ENCODE data around the gene PLEKHM1.
"Not testable (repeated sequence)": the region's sequence is repeated elsewhere in the genome, so short reads cannot be mapped to it uniquely, and the experiment has no call there.

The PLEKHM1 gene

GRCh38 chr17:45441526-45442310 is 48.8 kb downstream of the PLEKHM1 start:
- Histone ChIP-seq H3K18ac (ENCODE audit: low read depth in 1 of 2, low read length in 2 of 2) (no peak overlapping the region), H3K4me1 (ENCODE audit: control insufficient read depth, insufficient read depth, low read depth, low read length) (peaks cover 35% of the 10 kb centered on the region), H3K27ac (ENCODE audit: low read length, poor library complexity, severe bottlenecking) (no peak overlapping the region), H3K23ac (ENCODE audit: low read length in 2 of 2) (no peak overlapping the region), H4K91ac (ENCODE audit: low read length) (no peak overlapping the region), H3K9ac (ENCODE audit: low read length) (no peak overlapping the region), H2BK15ac (ENCODE audit: low read depth, poor library complexity, severe bottlenecking) (no peak overlapping the region), H2BK120ac (ENCODE audit: low read depth, low read length) (no peak overlapping the region), H2AK5ac (ENCODE audit: low read length, severe bottlenecking) (no peak overlapping the region), H2BK12ac (ENCODE audit: low read length in 2 of 2) (no peak overlapping the region), H3K27me3 (ENCODE audit: control insufficient read depth in 1 of 2, insufficient read depth in 1 of 2, low read length in 2 of 2) (no peaks in the 10 kb centered on the region), H3K14ac (ENCODE audit: low read length in 2 of 2) (no peak overlapping the region), H4K8ac (ENCODE audit: low read length) (no peak overlapping the region), H2AFZ (ENCODE audit: low read depth, low read length) (no peak overlapping the region), H2BK5ac (ENCODE audit: low read depth, low read length, poor library complexity, severe bottlenecking) (no peak overlapping the region), H3K36me3 (ENCODE audit: control insufficient read depth in 1 of 2, insufficient read depth in 2 of 2, low read depth in 1 of 2, low read length in 2 of 2) (peaks cover 34 to 48% of the 10 kb centered on the region in 2 experiments), H3K4me3 (ENCODE audit: insufficient read depth in 1 of 2, low read depth in 1 of 2, low read length in 2 of 2) (no peak overlapping the region), H3K79me1 (replicated peaks; ENCODE audit: low read length, poor library complexity, severe bottlenecking) (peaks cover 2% of the 10 kb centered on the region), H3K9me3 (ENCODE audit: control insufficient read depth, low read length) (no peaks in the 10 kb centered on the region), H3K4me2 (ENCODE audit: low read length, poor library complexity, severe bottlenecking) (no peak overlapping the region), H3K4ac (ENCODE audit: low read depth in 1 of 2, low read length in 2 of 2) (no peak overlapping the region)
- DNase-seq, result no peak
- WGBS, result 89% methylated on average over 10 of the region's 14 CpGs

- H3K9me3 ChIP-seq (ENCODE audit: control insufficient read depth, low read length); H3K79me1 ChIP-seq (replicated peaks; ENCODE audit: low read length, poor library complexity, severe bottlenecking); H2BK12ac ChIP-seq (ENCODE audit: low read length in 2 of 2); H2BK120ac ChIP-seq (ENCODE audit: low read depth, low read length); H3K27me3 ChIP-seq (ENCODE audit: control insufficient read depth in 1 of 2, insufficient read depth in 1 of 2, low read length in 2 of 2); H3K4ac ChIP-seq (ENCODE audit: low read depth in 1 of 2, low read length in 2 of 2); H2AK5ac ChIP-seq (ENCODE audit: low read length, severe bottlenecking); H3K4me3 ChIP-seq (ENCODE audit: insufficient read depth in 1 of 2, low read depth in 1 of 2, low read length in 2 of 2); H2AFZ ChIP-seq (ENCODE audit: low read depth, low read length); H3K23ac ChIP-seq (ENCODE audit: low read length in 2 of 2); H3K4me2 ChIP-seq (ENCODE audit: low read length, poor library complexity, severe bottlenecking); H2BK5ac ChIP-seq (ENCODE audit: low read depth, low read length, poor library complexity, severe bottlenecking); H3K14ac ChIP-seq (ENCODE audit: low read length in 2 of 2); H3K9ac ChIP-seq (ENCODE audit: low read length); H4K91ac ChIP-seq (ENCODE audit: low read length); H2BK15ac ChIP-seq (ENCODE audit: low read depth, poor library complexity, severe bottlenecking); DNase-seq; H4K8ac ChIP-seq (ENCODE audit: low read length); H3K27ac ChIP-seq (ENCODE audit: low read length, poor library complexity, severe bottlenecking): not testable (repeated sequence)
- peaks cover 42 to 55% of the 10 kb centered on the region in 2 experiments for H3K36me3 ChIP-seq (ENCODE audit: control insufficient read depth in 1 of 2, insufficient read depth in 2 of 2, low read depth in 1 of 2, low read length in 2 of 2)
- 81% methylated on average over 7 of the region's 7 CpGs for WGBS
- peak overlapping the region in 1 of 2 experiments; percentile 18 for H3K18ac ChIP-seq (ENCODE audit: low read depth in 1 of 2, low read length in 2 of 2)
- peaks cover 41% of the 10 kb centered on the region for H3K4me1 ChIP-seq (ENCODE audit: control insufficient read depth, insufficient read depth, low read depth, low read length)
Observed at GRCh38 chr17:45440839-45441515, 49.5 kb downstream of the PLEKHM1 start.

- H3K27me3 ChIP-seq (ENCODE audit: control insufficient read depth in 1 of 2, insufficient read depth in 1 of 2, low read length in 2 of 2), result no peaks in the 10 kb centered on the region
- no peak overlapping the region for H3K14ac ChIP-seq (ENCODE audit: low read length in 2 of 2)
- no peak overlapping the region for H3K4ac ChIP-seq (ENCODE audit: low read depth in 1 of 2, low read length in 2 of 2)
- peaks cover 37% of the 10 kb centered on the region for H3K4me1 ChIP-seq (ENCODE audit: control insufficient read depth, insufficient read depth, low read depth, low read length)
- whole genome bisulfite sequencing, result 35% methylated on average over 10 of the region's 10 CpGs
- peak; percentile 58 for DNase-seq
- H2BK15ac ChIP-seq (ENCODE audit: low read depth, poor library complexity, severe bottlenecking), result no peak overlapping the region
- no peak overlapping the region for H3K9ac ChIP-seq (ENCODE audit: low read length)
- no peak overlapping the region for H2BK5ac ChIP-seq (ENCODE audit: low read depth, low read length, poor library complexity, severe bottlenecking)
- H2AFZ ChIP-seq (ENCODE audit: low read depth, low read length), result no peak overlapping the region
- H3K23ac ChIP-seq (ENCODE audit: low read length in 2 of 2), result no peak overlapping the region
- H4K91ac ChIP-seq (ENCODE audit: low read length), result no peak overlapping the region
- H2AK5ac ChIP-seq (ENCODE audit: low read length, severe bottlenecking), result peak overlapping the region; percentile 59
- no peaks in the 10 kb centered on the region for H3K9me3 ChIP-seq (ENCODE audit: control insufficient read depth, low read length)
- H3K27ac ChIP-seq (ENCODE audit: low read length, poor library complexity, severe bottlenecking), result no peak overlapping the region
- H3K4me3 ChIP-seq (ENCODE audit: insufficient read depth in 1 of 2, low read depth in 1 of 2, low read length in 2 of 2), result no peak overlapping the region
- H4K8ac ChIP-seq (ENCODE audit: low read length), result no peak overlapping the region
- H2BK12ac ChIP-seq (ENCODE audit: low read length in 2 of 2), result no peak overlapping the region
- peaks cover 44 to 60% of the 10 kb centered on the region in 2 experiments for H3K36me3 ChIP-seq (ENCODE audit: control insufficient read depth in 1 of 2, insufficient read depth in 2 of 2, low read depth in 1 of 2, low read length in 2 of 2)
- no peak overlapping the region for H3K18ac ChIP-seq (ENCODE audit: low read depth in 1 of 2, low read length in 2 of 2)
- H3K4me2 ChIP-seq (ENCODE audit: low read length, poor library complexity, severe bottlenecking), result peak overlapping the region; percentile 16
- H3K79me1 ChIP-seq (replicated peaks; ENCODE audit: low read length, poor library complexity, severe bottlenecking), result peaks cover under 1% of the 10 kb centered on the region
- no peak overlapping the region for H2BK120ac ChIP-seq (ENCODE audit: low read depth, low read length)
Observed at GRCh38 chr17:45440161-45440778, 50.3 kb downstream of the PLEKHM1 start.

All from mesenchymal stem cell (in vitro differentiated cells and primary cell).